Adrenal gland (tissue), 12 donors: ENCODE measurements around the gene HS2ST1. TPM values are rescaled to one million over a fixed set of nuclear protein-coding genes. Genes with fewer than 3 reads are reported as not detected.

Experiments
- DNase-seq, 7 donors: peaks; one replicate each; pipeline ENCODE4 v3.0.0-alpha.2; 2019 to 2020
- H3K27ac ChIP-seq, 5 donors: fragments of 200-600 bp; sonication (generic) in 4 of 5; 1 replicate in 3 of 5; 2 replicates in 2 of 5; pipeline versions ENCODE4 v1.5.1 to v1.8.0; 2016 to 2020; ENCODE audit warnings: mild to moderate bottlenecking in 1 of 5
- H3K27me3 ChIP-seq: fragments of 200-600 bp; 2 replicates; pipeline ENCODE4 v1.8.0; 2021
- H3K36me3 ChIP-seq, 2 donors: fragments of 200-600 bp; replicated peaks in 1 of 2; 1 replicate in 1 of 2; 2 replicates in 1 of 2; pipeline versions ENCODE4 v1.5.1 to v1.8.0; 2018 to 2022
- H3K4me1 ChIP-seq, 2 donors: fragments of 200-600 bp; replicated peaks in 1 of 2; 1 replicate in 1 of 2; 2 replicates in 1 of 2; pipeline versions ENCODE4 v1.5.1 to v1.8.0; 2018 to 2021
- H3K4me3 ChIP-seq, 4 donors: fragments of 200-600 bp; sonication (generic) in 3 of 4; one replicate each; pipeline ENCODE4 v1.5.1; 2016 to 2018
- H3K9me3 ChIP-seq, 3 donors: fragments of 200-600 bp; sonication (generic) in 1 of 3; replicated peaks in 1 of 3; 1 replicate in 2 of 3; 2 replicates in 1 of 3; pipeline versions ENCODE4 v1.5.1 to v1.8.0; 2016 to 2021
- CTCF ChIP-seq, 6 experiments: fragments of 450-650 bp in 4 of 6; fragments of 200-600 bp in 2 of 6; sonication (generic) in 1 of 6; IDR thresholded peaks; 1 replicate in 5 of 6; 2 replicates in 1 of 6; pipeline versions ENCODE4 v1.5.1 to v1.8.0; 2016 to 2021; ENCODE audit warnings: antibody characterized with exemption in 6 of 6, mild to moderate bottlenecking in 2 of 6, moderate library complexity in 1 of 6
- POLR2A ChIP-seq, 2 donors: fragments of 450-650 bp; IDR thresholded peaks; one replicate each; pipeline ENCODE4 v1.6.1; 2017; ENCODE audit warnings: antibody characterized with exemption in 2 of 2, mild to moderate bottlenecking in 2 of 2, moderate library complexity in 1 of 2
- WGBS, 4 donors: extraction: QIAGEN DNeasy Blood & Tissue Kit in 2 of 4; methylation state at CpG; one replicate each; pipeline versions ENCODE4 v1.1.5 to v1.1.7; 2013 to 2017; 5-methylcytosine and 5-hydroxymethylcytosine counted together
- intact Hi-C, 2 donors: fragments of 100-400 bp; cut with DNase I; formaldehyde crosslinking; loops; one replicate each; pipeline versions ENCODE4 v1.14.1 to v1.15.0; 2022 to 2023
- polyA plus RNA-seq, 3 donors: library from polyadenylated mRNA; stranded (reverse); fragments of 200-250 nt in 2 of 3; fragments of 350-450 nt in 1 of 3; fragmentation: Illumina TruSeq in 1 of 3; extraction: RNeasy Lipid Tissue Mini Kit (QIAGEN cat#74804) in 1 of 3; gene quantifications; one replicate each; pipeline ENCODE4 v1.2.3, GENCODE V29; 2013 to 2014
- total RNA-seq, 9 donors: library from RNA; depleted of rRNA in 4 of 9; stranded (reverse); fragments of >200 nt in 4 of 9; fragments of 120-200 nt in 1 of 9; fragmentation: NEBNext Ultra II Directional in 1 of 9; extraction: Animal tissue kit (Norgen Biotek cat#: 25700) in 1 of 9; gene quantifications; one replicate each; pipeline versions ENCODE4 v1.1.0 to v1.2.4, GENCODE V29; 2013 to 2023
- donor health status: healthy with polysubstance abuse.
- donor health status: Bipolar disorder and iron deficiency.
- donor health status: DM: yes; HTN: yes; CAD: no.
- donor health status: DM: no; HTN: no; CAD: no.
- donor health status: DM: no; HTN: no; CAD: no.
- donor health status: DM: yes; HTN: yes; CAD: no.

HS2ST1 gene
- total and polyA plus RNA-seq, 12 donors = 11.2 to 131 (median 46.5) TPM

GRCh38 chr1:87084244-87084836 lies 169.9 kb downstream of the HS2ST1 start:
- Histone ChIP-seq H3K27ac (no peak overlapping the region), H3K9me3 (no peaks in the 10 kb centered on the region), H3K27me3 (no peaks in the 10 kb centered on the region), H3K36me3 (no peaks in the 10 kb centered on the region), H3K4me3 (no peak overlapping the region), H3K4me1 (peaks cover 0 to 7% of the 10 kb centered on the region in 2 donors)
- DNase-seq = no peak
- TF ChIP-seq CTCF (IDR thresholded peaks at IDR 0.05) (peak; percentile 41 to 77 (median 70)), POLR2A (IDR thresholded peaks at IDR 0.05) (no peak)
- intact Hi-C loops = no loop called here
- 30 to 34% (median 33%) methylated on average over 3 of the region's 3 CpGs for WGBS, 4 donors

- intact Hi-C loops = loop anchor here in 1 of 2 donors (5.0 kb wide), 1 partner anchor 254 kb away; no protein-coding TSS in a partner anchor
- DNase-seq = no peak
- H3K9me3 ChIP-seq = no peaks in the 10 kb centered on the region
- H3K4me1 ChIP-seq = peaks cover 0 to 7% of the 10 kb centered on the region in 2 donors
- WGBS, 4 donors = 86 to 91% (median 88%) methylated on average over 8 of the region's 8 CpGs
- no peaks in the 10 kb centered on the region for H3K36me3 ChIP-seq
- TF ChIP-seq POLR2A (IDR thresholded peaks at IDR 0.05) = no peak
- TF ChIP-seq CTCF (IDR thresholded peaks at IDR 0.05) = no peak
- no peak overlapping the region for H3K4me3 ChIP-seq
- H3K27ac ChIP-seq = no peak overlapping the region
- H3K27me3 ChIP-seq = no peaks in the 10 kb centered on the region
Observed at GRCh38 chr1:87086120-87086519, 171.7 kb downstream of the HS2ST1 start.

- H3K4me1 ChIP-seq = peaks cover 0 to under 1% of the 10 kb centered on the region in 2 donors
- no peaks in the 10 kb centered on the region for H3K27me3 ChIP-seq
- DNase-seq = no peak
- no peaks in the 10 kb centered on the region for H3K36me3 ChIP-seq
- intact Hi-C loops = loop anchor here in 1 of 2 donors (5.0 kb wide), 1 partner anchor 257 kb away; no protein-coding TSS in a partner anchor
- no peak overlapping the region for H3K27ac ChIP-seq
- no peaks in the 10 kb centered on the region for H3K9me3 ChIP-seq
- TF ChIP-seq POLR2A (IDR thresholded peaks at IDR 0.05) (no peak), CTCF (IDR thresholded peaks at IDR 0.05) (no peak)
- H3K4me3 ChIP-seq = no peak overlapping the region
- WGBS, 4 donors = 71 to 74% (median 73%) methylated on average over 5 of the region's 5 CpGs
Observed at GRCh38 chr1:87089070-87089736, 174.8 kb downstream of the HS2ST1 start.

GRCh38 chr1:87089823-87090222 lies 175.4 kb downstream of the HS2ST1 start:
- no peak overlapping the region for H3K27ac ChIP-seq
- intact Hi-C loops = loop anchor here in 1 of 2 donors (5.0 kb wide), 1 partner anchor 258 kb away; no protein-coding TSS in a partner anchor
- whole genome bisulfite sequencing, 4 donors = 67 to 94% (median 87%) methylated on average over 2 of the region's 2 CpGs
- H3K4me3 ChIP-seq = no peak overlapping the region
- no peaks in the 10 kb centered on the region for H3K4me1 ChIP-seq
- no peaks in the 10 kb centered on the region for H3K27me3 ChIP-seq
- TF ChIP-seq CTCF (IDR thresholded peaks at IDR 0.05) = no peak
- no peak for TF ChIP-seq POLR2A (IDR thresholded peaks at IDR 0.05)
- H3K9me3 ChIP-seq = no peaks in the 10 kb centered on the region
- DNase-seq = no peak
- H3K36me3 ChIP-seq = no peaks in the 10 kb centered on the region
